GM18858 (cell line): ENCODE results near the gene SNX17.

Source experiments
- ATAC-seq: cut with Tn5 transposase; IDR thresholded peaks from one replicate; pipeline ENCODE4 v1.9.1; 2021; ENCODE audit not compliant: unreplicated experiment

The SNX17 gene

GRCh38 chr2:27363933-27364332 is 6.5 kb upstream of the SNX17 start:
- ATAC-seq: no peak

GRCh38 chr2:27369471-27370025 is 868 bp upstream of the SNX17 start:
- no peak for ATAC-seq

- ATAC-seq: peak; percentile 12
Measured at GRCh38 chr2:27370816-27371620, 602 bp downstream of the SNX17 start.

GRCh38 chr2:27372937-27373336 is 2.5 kb downstream of the SNX17 start:
- ATAC-seq: no peak

GRCh38 chr2:27373567-27373966 is 3.2 kb downstream of the SNX17 start:
- no peak for ATAC-seq

- no peak for ATAC-seq
Measured at GRCh38 chr2:27375513-27376099, 5.2 kb downstream of the SNX17 start.

- ATAC-seq: no peak
Measured at GRCh38 chr2:27376151-27376865, 5.9 kb downstream of the SNX17 start.

- ATAC-seq: no peak
Measured at GRCh38 chr2:27376866-27377617, 6.6 kb downstream of the SNX17 start.

GRCh38 chr2:27377618-27378095 is 7.2 kb downstream of the SNX17 start:
- no peak for ATAC-seq

GRCh38 chr2:27378096-27378808 is 7.8 kb downstream of the SNX17 start:
- ATAC-seq: no peak

- no peak for ATAC-seq
Measured at GRCh38 chr2:27378809-27379290, 8.4 kb downstream of the SNX17 start.

GRCh38 chr2:27379383-27379835 is 9.0 kb downstream of the SNX17 start:
- no peak for ATAC-seq

- peak; percentile 24 for ATAC-seq
Measured at GRCh38 chr2:27379836-27380625, 9.6 kb downstream of the SNX17 start.

GRCh38 chr2:27380626-27381545 is 10.5 kb downstream of the SNX17 start, which contains the start of gene ZNF513:
TSS of gene ZNF513 (minus strand) at chr2:27380734. CDS start at chr2:27380526, 208 bp downstream.
- ATAC-seq: peak; percentile 65

GRCh38 chr2:27381577-27382181 is 11.3 kb downstream of the SNX17 start:
- ATAC-seq: no peak

GRCh38 chr2:27390822-27391679 is 20.6 kb downstream of the SNX17 start:
- ATAC-seq: no peak

- no peak for ATAC-seq
Measured at GRCh38 chr2:27393225-27393624, 22.8 kb downstream of the SNX17 start.
